HepG2 (cell line): ENCODE measurements around the gene MACROD2. TPM values are rescaled to one million over a fixed set of nuclear protein-coding genes. Genes with fewer than 3 reads are reported as not detected.

ENCODE experiments used
- ATAC-seq: fragments of 200-7000 bp; cut with Tn5 transposase; 3 replicates; pipeline ENCODE4 v1.9.1; 2020; ENCODE audit warnings: mild to moderate bottlenecking, moderate library complexity
- BruUV-seq: library from RNA; stranded (reverse); fragments of 400-500 nt; replicated peaks from 2 replicates; lab custom pipeline; 2021; lab: Mats Ljungman, UMichigan
- CTCF ChIA-PET: fragments of 300-600 bp; formaldehyde crosslinking; extraction: SDS; loops from one replicate; lab custom pipeline; 2021; ENCODE audit warnings: low total read pairs, inconsistent platforms, low intra/inter-chr PET ratio; lab: Yijun Ruan, JAX
- POLR2A ChIA-PET: fragments of 350-600 bp; sonication (Branson Sonifier 250); formaldehyde crosslinking; loops from one replicate; lab custom pipeline; 2020; ENCODE audit warnings: antibody characterized with exemption, inconsistent platforms; lab: Yijun Ruan, JAX
- DNase-seq: peaks from one replicate; pipeline ENCODE4 v3.0.0-alpha.2; 2015; ENCODE audit warnings: low spot score
- FAIRE-seq: peaks from 3 replicates; lab custom pipeline; 2011; peaks lifted over from hg19 to GRCh38; lab: Jason Lieb, UNC
- H2AFZ ChIP-seq: one replicate; pipeline ENCODE4 v1.6.1; 2011; ENCODE audit warnings: low read length, inconsistent platforms
- H3K27ac ChIP-seq: fragments of 300-600 bp; 3 replicates; pipeline ENCODE4 v1.8.0; 2011; ENCODE audit warnings: mixed run types, mild to moderate bottlenecking, mixed read lengths, low read length, inconsistent platforms; ENCODE audit not compliant: insufficient read depth; ENCODE audit errors: extremely low read length
- H3K27me3 ChIP-seq, 2 experiments: fragments of 200-600 bp in 1 of 2; 2 replicates in 1 of 2; 3 replicates in 1 of 2; pipeline versions ENCODE4 v1.6.0 to v1.8.0; 2011; ENCODE audit warnings: low read length in 2 of 2, mild to moderate bottlenecking in 2 of 2, moderate library complexity in 2 of 2, inconsistent platforms in 1 of 2; ENCODE audit not compliant: insufficient read depth in 2 of 2, control insufficient read depth in 1 of 2
- H3K36me3 ChIP-seq, 2 experiments: fragments of 200-600 bp in 1 of 2; replicated peaks in 1 of 2; 2 replicates in 1 of 2; 3 replicates in 1 of 2; pipeline versions ENCODE4 v1.5.1 to v1.8.0; 2011; ENCODE audit warnings: low read length in 2 of 2, inconsistent platforms in 1 of 2; ENCODE audit not compliant: insufficient read depth in 2 of 2, control insufficient read depth in 1 of 2
- H3K4me1 ChIP-seq: 2 replicates; pipeline ENCODE4 v1.5.1; 2012; ENCODE audit warnings: low read length, inconsistent platforms; ENCODE audit not compliant: insufficient read depth
- H3K4me2 ChIP-seq: 2 replicates; pipeline ENCODE4 v1.6.0; 2011; ENCODE audit warnings: low read depth, low read length, inconsistent platforms
- H3K4me3 ChIP-seq, 3 experiments: fragments of 200-600 bp in 1 of 3; sonication (generic), shearing (Covaris generic) in 1 of 3; replicated peaks in 1 of 3; 2 replicates each; pipeline ENCODE4 v1.5.1; 2011 to 2016; ENCODE audit warnings: low read length in 3 of 3, inconsistent platforms in 2 of 3, low read depth in 2 of 3, mild to moderate bottlenecking in 2 of 3, control low read depth in 1 of 3, mixed read lengths in 1 of 3; ENCODE audit not compliant: insufficient read depth in 1 of 3
- H3K79me2 ChIP-seq: one replicate; pipeline ENCODE4 v1.6.1; 2011; ENCODE audit warnings: low read length, inconsistent platforms; ENCODE audit not compliant: insufficient read depth
- H3K9ac ChIP-seq: 2 replicates; pipeline ENCODE4 v1.6.0; 2011; ENCODE audit warnings: mild to moderate bottlenecking, low read depth, low read length, inconsistent platforms; ENCODE audit not compliant: insufficient read depth
- H3K9me3 ChIP-seq: 2 replicates; pipeline ENCODE4 v1.5.1; 2012; ENCODE audit warnings: mild to moderate bottlenecking, low read length
- H4K20me1 ChIP-seq: 2 replicates; pipeline ENCODE4 v1.6.0; 2011; ENCODE audit warnings: inconsistent platforms, mild to moderate bottlenecking, low read length, moderate library complexity; ENCODE audit not compliant: insufficient read depth
- ATF5 ChIP-seq: sonication (generic); formaldehyde crosslinking; IDR thresholded peaks from 2 replicates; pipeline ENCODE4 v1.4.0; 2020; ENCODE audit warnings: mild to moderate bottlenecking, low read depth, missing genetic modification reagents
- CCAR2 ChIP-seq: fragments of 200-400 bp; formaldehyde crosslinking; optimal IDR thresholded peaks from 2 replicates; pipeline ENCODE3; 2018; ENCODE audit warnings: low read depth, mild to moderate bottlenecking, low read length, moderate library complexity
- KIAA2018 ChIP-seq: sonication (generic); formaldehyde crosslinking; IDR thresholded peaks from 2 replicates; pipeline ENCODE4 v1.5.0; 2020; ENCODE audit warnings: mild to moderate bottlenecking, missing genetic modification reagents, borderline replicate concordance
- MAFK ChIP-seq, 2 experiments: IDR thresholded peaks in 1 of 2; conservative IDR thresholded peaks in 1 of 2; 2 replicates each; pipeline ENCODE4 v1.6.1; 2011; ENCODE audit warnings: improper control_type of control experiment in 2 of 2, low read length in 2 of 2
- NFE2L2 ChIP-seq: fragments of 150-350 bp; IDR thresholded peaks from 2 replicates; pipeline ENCODE4 v1.6.1; 2014; ENCODE audit warnings: low read length
- PAX8 ChIP-seq: sonication (generic); formaldehyde crosslinking; IDR thresholded peaks from 2 replicates; pipeline ENCODE4 v1.8.0; 2022; ENCODE audit warnings: mild to moderate bottlenecking, missing genetic modification reagents, borderline replicate concordance
- STAT5B ChIP-seq: sonication (generic); formaldehyde crosslinking; IDR thresholded peaks from 2 replicates; pipeline ENCODE4 v1.4.0; 2020; ENCODE audit warnings: missing genetic modification reagents
- ZBTB34 ChIP-seq: sonication (generic); formaldehyde crosslinking; IDR thresholded peaks from 2 replicates; pipeline ENCODE4 v1.8.0; 2022; ENCODE audit warnings: mild to moderate bottlenecking, missing genetic modification reagents
- ZNF292 ChIP-seq: sonication (generic); formaldehyde crosslinking; IDR thresholded peaks from 2 replicates; pipeline ENCODE4 v1.8.1; 2022; ENCODE audit warnings: mild to moderate bottlenecking, low read depth, missing genetic modification reagents, borderline replicate concordance
- ZNF501 ChIP-seq: sonication (generic); formaldehyde crosslinking; IDR thresholded peaks from 2 replicates; pipeline ENCODE4 v1.5.1; 2020; ENCODE audit warnings: mild to moderate bottlenecking, moderate library complexity, missing genetic modification reagents
- WGBS: methylation state at CpG from one replicate; pipeline ENCODE4 v1.1.6; 2017; ENCODE audit warnings: low lambda C conversion rate; 5-methylcytosine and 5-hydroxymethylcytosine counted together
- in situ Hi-C: cut with HindIII; loops from 2 replicates; pipeline ENCODE4 v1.10.0; 2017; ENCODE audit warnings: low pct_unique_long_range_greater_than_20kb; ENCODE audit not compliant: extremely low pct_ligation_motif_present
- intact Hi-C: fragments of 100-400 bp; cut with micrococcal nuclease; formaldehyde crosslinking; loops from one replicate; pipeline ENCODE4 v1.10.0; 2022; ENCODE audit not compliant: unreplicated experiment
- polyA plus RNA-seq, 8 experiments: library from polyadenylated mRNA; depleted of rRNA in 3 of 8; stranded (reverse) in 7 of 8; unstranded in 1 of 8; fragments of >200 nt; fragmentation: Illumina TruSeq in 4 of 8; extraction: Trizol in 4 of 8; gene quantifications; 2 replicates each; pipeline versions ENCODE4 v1.2.1 to v1.2.3, GENCODE V29; 2011 to 2016; ENCODE audit warnings: low read depth in 4 of 8, missing spikeins in 1 of 8, mixed read lengths in 1 of 8; ENCODE audit not compliant: insufficient read depth in 1 of 8
- total RNA-seq, 5 experiments: library from RNA; depleted of rRNA; stranded (reverse); fragments of >200 nt; fragmentation: Illumina TruSeq; extraction: Trizol; gene quantifications; 2 replicates each; pipeline ENCODE4 v1.2.3, GENCODE V29; 2016; ENCODE audit warnings: low read depth in 1 of 5

The MACROD2 gene
- total and polyA plus RNA-seq, 2 of the 13 experiments (the other 11 are each of a cell fraction or from before 2014, with no cell fraction given), result 0.13 to 0.51 TPM

- WGBS, result 19% methylated on average over 12 of the region's 12 CpGs
- H4K20me1 ChIP-seq, result no peaks in the 10 kb centered on the region
- in situ Hi-C loops (no loop called here), intact Hi-C loops (no loop called here)
- H3K9ac ChIP-seq, result peak overlapping the region; percentile 0; the same call in 1 of the 2 replicates
- H3K4me1 ChIP-seq, result peaks cover 29% of the 10 kb centered on the region
- ATAC-seq, result peak; percentile 94
- peak overlapping the region; percentile 79 for H2AFZ ChIP-seq
- H3K9me3 ChIP-seq, result no peaks in the 10 kb centered on the region
- no peaks in the 10 kb centered on the region for H3K36me3 ChIP-seq
- no TSS peak for BruUV-seq
- no peak overlapping the region for H3K27ac ChIP-seq
- H3K4me2 ChIP-seq, result peak overlapping the region; percentile 69
- H3K27me3 ChIP-seq, result no peaks in the 10 kb centered on the region
- H3K4me3 ChIP-seq, result peak overlapping the region in 2 of 3 experiments; percentile 24 to 45; a peak in 3 of 6 replicates
- H3K79me2 ChIP-seq, result no peaks in the 10 kb centered on the region
- POLR2A ChIA-PET, result no interaction called here
- FAIRE-seq, result no peak
- CTCF ChIA-PET, result no interaction called here
- peak; percentile 66 for DNase-seq
- TF ChIP-seq PAX8 (CRISPR knock-in tag) (no peak), ATF5 (no peak), KIAA2018 (CRISPR knock-in tag) (no peak), MAFK (conservative IDR thresholded peaks at IDR 0.05 in 1 of 2, IDR thresholded peaks at IDR 0.05 in 1 of 2; ENCODE audit: low read length in 2 of 2) (peak; percentile 4 to 13; a peak in 2 of 4 replicates), CCAR2 (no peak), ZNF292 (CRISPR knock-in tag) (no peak), STAT5B (no peak), NFE2L2 (no peak), ZNF501 (CRISPR knock-in tag) (peak; percentile 64), ZBTB34 (CRISPR knock-in tag) (peak; percentile 96)
These were observed 475.0 kb downstream of the MACROD2 start for GRCh38 chr20:14470231-14470899.
